ENCODE results near the gene MICAL3.

DNA sequence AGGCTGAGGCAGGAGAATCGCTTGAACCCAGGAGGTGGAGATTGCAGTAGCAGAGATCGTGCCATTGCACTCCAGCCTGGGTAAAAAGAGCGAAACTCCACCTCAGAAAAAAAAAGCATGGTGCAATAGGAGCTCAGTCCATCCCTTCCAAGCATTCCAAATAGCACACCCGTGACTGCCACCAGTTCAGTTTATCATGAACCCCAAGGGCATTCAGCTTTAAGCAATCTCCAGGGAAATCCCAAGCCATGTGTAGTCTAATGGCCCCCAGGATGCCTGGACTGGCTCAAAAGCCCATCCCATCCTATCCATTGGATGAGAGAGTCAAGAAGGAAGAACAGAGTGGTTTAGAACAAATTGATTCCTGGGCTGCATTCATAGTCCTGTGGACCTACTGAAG lies 16.2 kb downstream of the MICAL3 start:
- TF ChIP-seq ZNF274 (IDR thresholded peaks at IDR 0.05; ENCODE audit: low read depth, low read length) (no peak), YY1 (IDR thresholded peaks at IDR 0.05; ENCODE audit: insufficient read depth, insufficient read length) (no peak)

All from NT2/D1 (cell line).